Spleen (tissue), 11 donors: ENCODE results near the gene NRL. TPM values are rescaled to one million over a fixed set of nuclear protein-coding genes. Genes with fewer than 3 reads are reported as not detected.

ENCODE experiments used
- DNase-seq: peaks from one replicate; pipeline ENCODE4 v3.0.0-alpha.2; 2020
- H3K27ac ChIP-seq, 8 donors: fragments of 200-600 bp; sonication (generic) in 7 of 8; 1 replicate in 4 of 8; 2 replicates in 4 of 8; pipeline versions ENCODE4 v1.5.0 to v1.8.0; 2016 to 2021; ENCODE audit warnings: inconsistent platforms in 4 of 8, mild to moderate bottlenecking in 4 of 8, moderate library complexity in 1 of 8
- H3K27me3 ChIP-seq, 7 donors: fragments of 200-600 bp; sonication (generic) in 6 of 7; replicated peaks in 1 of 7; 1 replicate in 4 of 7; 2 replicates in 3 of 7; pipeline versions ENCODE4 v1.5.0 to v1.8.0; 2016 to 2021; ENCODE audit warnings: inconsistent platforms in 3 of 7, mild to moderate bottlenecking in 1 of 7
- H3K36me3 ChIP-seq, 6 donors: fragments of 200-600 bp; sonication (generic) in 5 of 6; 1 replicate in 4 of 6; 2 replicates in 2 of 6; pipeline versions ENCODE4 v1.5.0 to v1.8.0; 2016 to 2021; ENCODE audit warnings: inconsistent platforms in 2 of 6
- H3K4me1 ChIP-seq, 6 donors: fragments of 200-600 bp; sonication (generic) in 5 of 6; 1 replicate in 3 of 6; 2 replicates in 3 of 6; pipeline versions ENCODE4 v1.5.0 to v1.8.0; 2016 to 2021; ENCODE audit warnings: inconsistent platforms in 3 of 6
- H3K4me3 ChIP-seq, 8 donors: fragments of 200-600 bp; sonication (generic) in 7 of 8; 1 replicate in 4 of 8; 2 replicates in 4 of 8; pipeline versions ENCODE4 v1.5.0 to v1.8.0; 2016 to 2021; ENCODE audit warnings: inconsistent platforms in 4 of 8, mild to moderate bottlenecking in 4 of 8, moderate library complexity in 2 of 8
- H3K9me3 ChIP-seq, 8 donors: fragments of 200-600 bp; sonication (generic) in 7 of 8; 1 replicate in 4 of 8; 2 replicates in 4 of 8; pipeline versions ENCODE4 v1.5.0 to v1.8.0; 2016 to 2021; ENCODE audit warnings: inconsistent platforms in 4 of 8
- POLR2A ChIP-seq, 3 donors: fragments of 450-650 bp; IDR thresholded peaks; one replicate each; pipeline ENCODE4 v1.5.1; 2017; ENCODE audit warnings: antibody characterized with exemption in 3 of 3, mild to moderate bottlenecking in 1 of 3
- POLR2AphosphoS5 ChIP-seq, 3 donors: sonication (generic); formaldehyde crosslinking; IDR thresholded peaks; one replicate each; pipeline ENCODE4 v1.5.1; 2017; ENCODE audit warnings: antibody characterized with exemption in 3 of 3
- WGBS, 5 donors: extraction: QIAGEN DNeasy Blood & Tissue Kit in 3 of 5; methylation state at CpG; one replicate each; pipeline versions ENCODE4 v1.1.5 to v1.1.7; 2013 to 2018; 5-methylcytosine and 5-hydroxymethylcytosine counted together
- intact Hi-C: fragments of 100-400 bp; cut with DNase I; formaldehyde crosslinking; loops from one replicate; pipeline ENCODE4 v1.15.0; 2023; ENCODE audit warnings: low total_unique reads
- polyA plus RNA-seq, 3 donors: library from polyadenylated mRNA; stranded (reverse); fragments of 200-250 nt; gene quantifications; one replicate each; pipeline ENCODE4 v1.2.1, GENCODE V29; 2013
- total RNA-seq, 7 donors: library from RNA; depleted of rRNA in 3 of 7; stranded (reverse); fragments of >200 nt in 3 of 7; fragmentation: NEBNext Ultra II Directional in 4 of 7; extraction: Animal tissue kit (Norgen Biotek cat#: 25700) in 4 of 7; gene quantifications; one replicate each; pipeline versions ENCODE4 v1.1.0 to v1.2.1, GENCODE V29; 2016 to 2021
- TF ChIP-seq, protein P1 (sequence below), 11 experiments: fragments of 200-600 bp in 7 of 11; fragments of 450-650 bp in 4 of 11; sonication (generic) in 4 of 11; IDR thresholded peaks in 8 of 11; conservative IDR thresholded peaks in 3 of 11; 1 replicate in 7 of 11; 2 replicates in 4 of 11; pipeline versions ENCODE4 v1.4.0 to v1.8.0; 2016 to 2021; ENCODE audit warnings: antibody characterized with exemption in 11 of 11, inconsistent platforms in 4 of 11, mild to moderate bottlenecking in 1 of 11
- donor health status: healthy with polysubstance abuse.
- donor health status: DM: no; HTN: no; CAD: no; lungs with moderate emphysema.
- donor health status: DM: no; HTN: no; CAD: no.
- donor health status: Bipolar disorder and iron deficiency.
- donor health status: healthy.
- donor health status: DM: no; HTN: no; CAD: no.
- donor health status: DM: yes; HTN: yes; CAD: no.

The NRL gene
- total and polyA plus RNA-seq, 10 donors = 2.0 to 7.8 (median 4.0) TPM

GRCh38 chr14:24087004-24087403 lies 27.7 kb downstream of the NRL start:
- Histone ChIP-seq H3K4me3 (no peak overlapping the region), H3K27ac (no peak overlapping the region), H3K27me3 (no peaks in the 10 kb centered on the region), H3K4me1 (peaks cover 0 to 14% (median 7%) of the 10 kb centered on the region in 6 donors), H3K36me3 (no peaks in the 10 kb centered on the region), H3K9me3 (no peaks in the 10 kb centered on the region)
- TF ChIP-seq POLR2AphosphoS5 (IDR thresholded peaks at IDR 0.05) = no peak
- TF ChIP-seq POLR2A (IDR thresholded peaks at IDR 0.05) = no peak
- TF ChIP-seq, protein P1, sequence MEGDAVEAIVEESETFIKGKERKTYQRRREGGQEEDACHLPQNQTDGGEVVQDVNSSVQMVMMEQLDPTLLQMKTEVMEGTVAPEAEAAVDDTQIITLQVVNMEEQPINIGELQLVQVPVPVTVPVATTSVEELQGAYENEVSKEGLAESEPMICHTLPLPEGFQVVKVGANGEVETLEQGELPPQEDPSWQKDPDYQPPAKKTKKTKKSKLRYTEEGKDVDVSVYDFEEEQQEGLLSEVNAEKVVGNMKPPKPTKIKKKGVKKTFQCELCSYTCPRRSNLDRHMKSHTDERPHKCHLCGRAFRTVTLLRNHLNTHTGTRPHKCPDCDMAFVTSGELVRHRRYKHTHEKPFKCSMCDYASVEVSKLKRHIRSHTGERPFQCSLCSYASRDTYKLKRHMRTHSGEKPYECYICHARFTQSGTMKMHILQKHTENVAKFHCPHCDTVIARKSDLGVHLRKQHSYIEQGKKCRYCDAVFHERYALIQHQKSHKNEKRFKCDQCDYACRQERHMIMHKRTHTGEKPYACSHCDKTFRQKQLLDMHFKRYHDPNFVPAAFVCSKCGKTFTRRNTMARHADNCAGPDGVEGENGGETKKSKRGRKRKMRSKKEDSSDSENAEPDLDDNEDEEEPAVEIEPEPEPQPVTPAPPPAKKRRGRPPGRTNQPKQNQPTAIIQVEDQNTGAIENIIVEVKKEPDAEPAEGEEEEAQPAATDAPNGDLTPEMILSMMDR (IDR thresholded peaks at IDR 0.05 in 8 of 11, conservative IDR thresholded peaks at IDR 0.05 in 3 of 11) = no peak
- intact Hi-C loops = no loop called here
- WGBS, 5 donors = 71 to 92% (median 85%) methylated on average over 1 of the region's 1 CpG
- DNase-seq = no peak

GRCh38 chr14:24086193-24086955 lies 28.4 kb downstream of the NRL start:
- DNase-seq = peak; percentile 35
- Histone ChIP-seq H3K4me1 (peaks cover 4 to 21% (median 13%) of the 10 kb centered on the region in 6 donors), H3K9me3 (no peaks in the 10 kb centered on the region), H3K27me3 (peaks cover 0 to 6% (median 0%) of the 10 kb centered on the region in 7 donors), H3K4me3 (no peak overlapping the region), H3K36me3 (no peaks in the 10 kb centered on the region), H3K27ac (no peak overlapping the region)
- WGBS, 5 donors = 72 to 93% (median 88%) methylated on average over 3 of the region's 3 CpGs
- intact Hi-C loops = no loop called here
- no peak for TF ChIP-seq POLR2A (IDR thresholded peaks at IDR 0.05)
- TF ChIP-seq, protein P1 (IDR thresholded peaks at IDR 0.05 in 8 of 11, conservative IDR thresholded peaks at IDR 0.05 in 3 of 11) = no peak
- TF ChIP-seq POLR2AphosphoS5 (IDR thresholded peaks at IDR 0.05) = no peak

- no peak overlapping the region for H3K4me3 ChIP-seq
- H3K36me3 ChIP-seq = no peaks in the 10 kb centered on the region
- no peak overlapping the region for H3K27ac ChIP-seq
- peaks cover 10 to 25% (median 16%) of the 10 kb centered on the region in 6 donors for H3K4me1 ChIP-seq
- H3K9me3 ChIP-seq = no peaks in the 10 kb centered on the region
- no peak for DNase-seq
- intact Hi-C loops = no loop called here
- no peak for TF ChIP-seq POLR2A (IDR thresholded peaks at IDR 0.05)
- TF ChIP-seq POLR2AphosphoS5 (IDR thresholded peaks at IDR 0.05) = no peak
- TF ChIP-seq, protein P1 (IDR thresholded peaks at IDR 0.05 in 8 of 11, conservative IDR thresholded peaks at IDR 0.05 in 3 of 11) = no peak
- WGBS, 5 donors = 91 to 99% (median 92%) methylated on average over 3 of the region's 3 CpGs
- H3K27me3 ChIP-seq = peaks cover 0 to 13% (median 0%) of the 10 kb centered on the region in 7 donors
These were observed 29.5 kb downstream of the NRL start for GRCh38 chr14:24085215-24085614.

- peak; percentile 44 for DNase-seq
- 88 to 100% (median 93%) methylated on average over 2 of the region's 2 CpGs for WGBS, 5 donors
- H3K36me3 ChIP-seq = no peaks in the 10 kb centered on the region
- H3K9me3 ChIP-seq = no peaks in the 10 kb centered on the region
- TF ChIP-seq, protein P1 (IDR thresholded peaks at IDR 0.05 in 8 of 11, conservative IDR thresholded peaks at IDR 0.05 in 3 of 11) = no peak
- TF ChIP-seq POLR2A (IDR thresholded peaks at IDR 0.05) (no peak), POLR2AphosphoS5 (IDR thresholded peaks at IDR 0.05) (no peak)
- no peak overlapping the region for H3K4me3 ChIP-seq
- intact Hi-C loops = no loop called here
- H3K27ac ChIP-seq = no peak overlapping the region
- H3K4me1 ChIP-seq = peaks cover 10 to 31% (median 18%) of the 10 kb centered on the region in 6 donors
- H3K27me3 ChIP-seq = peaks cover 0 to 16% (median 0%) of the 10 kb centered on the region in 7 donors
These were observed 30.3 kb downstream of the NRL start for GRCh38 chr14:24084440-24084839.
